GM10266 (cell line): Measurements from ENCODE around the gene STMN3.
"Not testable (repeated sequence)": the region's sequence is repeated elsewhere in the genome, so short reads cannot be mapped to it uniquely, and the experiment has no call there.

ENCODE experiments used
- DNase-seq: peaks from one replicate; pipeline ENCODE4 v3.0.0; 2012; ENCODE audit errors: extremely low spot score
- TF ChIP-seq, protein P1 (sequence below): IDR thresholded peaks from 2 replicates; pipeline ENCODE4 v1.5.1; 2012; ENCODE audit warnings: mild to moderate bottlenecking, low read depth; ENCODE audit not compliant: control insufficient read depth, insufficient read depth; ENCODE audit errors: missing control alignments

Gene STMN3

DNA sequence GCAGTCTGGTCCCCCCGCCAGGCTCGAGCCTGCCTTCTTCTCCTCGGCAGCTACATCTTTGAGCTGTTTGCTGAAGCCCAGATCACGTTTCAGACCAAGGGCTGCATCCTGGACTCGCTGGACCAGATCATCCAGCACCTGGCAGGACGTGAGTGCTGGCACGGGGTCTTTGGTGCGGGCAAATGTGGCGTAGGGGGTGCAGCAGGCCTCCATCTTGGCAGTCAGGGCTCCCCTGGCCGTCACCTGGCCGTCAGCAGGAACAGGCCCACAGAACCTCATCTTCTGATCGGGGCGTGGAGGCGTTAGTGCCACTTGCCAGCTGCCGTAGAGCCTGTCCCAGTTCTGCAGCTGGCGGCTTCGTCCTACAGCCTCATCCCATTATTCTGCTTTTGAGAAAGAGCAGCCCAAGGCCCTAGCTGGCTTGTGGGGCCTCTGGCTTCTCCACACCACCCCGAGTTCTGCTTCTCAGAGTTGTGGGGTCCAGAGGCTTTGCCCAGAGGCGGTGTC lies 26.6 kb upstream of the STMN3 start:
- TF ChIP-seq, protein P1, sequence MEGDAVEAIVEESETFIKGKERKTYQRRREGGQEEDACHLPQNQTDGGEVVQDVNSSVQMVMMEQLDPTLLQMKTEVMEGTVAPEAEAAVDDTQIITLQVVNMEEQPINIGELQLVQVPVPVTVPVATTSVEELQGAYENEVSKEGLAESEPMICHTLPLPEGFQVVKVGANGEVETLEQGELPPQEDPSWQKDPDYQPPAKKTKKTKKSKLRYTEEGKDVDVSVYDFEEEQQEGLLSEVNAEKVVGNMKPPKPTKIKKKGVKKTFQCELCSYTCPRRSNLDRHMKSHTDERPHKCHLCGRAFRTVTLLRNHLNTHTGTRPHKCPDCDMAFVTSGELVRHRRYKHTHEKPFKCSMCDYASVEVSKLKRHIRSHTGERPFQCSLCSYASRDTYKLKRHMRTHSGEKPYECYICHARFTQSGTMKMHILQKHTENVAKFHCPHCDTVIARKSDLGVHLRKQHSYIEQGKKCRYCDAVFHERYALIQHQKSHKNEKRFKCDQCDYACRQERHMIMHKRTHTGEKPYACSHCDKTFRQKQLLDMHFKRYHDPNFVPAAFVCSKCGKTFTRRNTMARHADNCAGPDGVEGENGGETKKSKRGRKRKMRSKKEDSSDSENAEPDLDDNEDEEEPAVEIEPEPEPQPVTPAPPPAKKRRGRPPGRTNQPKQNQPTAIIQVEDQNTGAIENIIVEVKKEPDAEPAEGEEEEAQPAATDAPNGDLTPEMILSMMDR = no peak
- DNase-seq = no peak

DNA sequence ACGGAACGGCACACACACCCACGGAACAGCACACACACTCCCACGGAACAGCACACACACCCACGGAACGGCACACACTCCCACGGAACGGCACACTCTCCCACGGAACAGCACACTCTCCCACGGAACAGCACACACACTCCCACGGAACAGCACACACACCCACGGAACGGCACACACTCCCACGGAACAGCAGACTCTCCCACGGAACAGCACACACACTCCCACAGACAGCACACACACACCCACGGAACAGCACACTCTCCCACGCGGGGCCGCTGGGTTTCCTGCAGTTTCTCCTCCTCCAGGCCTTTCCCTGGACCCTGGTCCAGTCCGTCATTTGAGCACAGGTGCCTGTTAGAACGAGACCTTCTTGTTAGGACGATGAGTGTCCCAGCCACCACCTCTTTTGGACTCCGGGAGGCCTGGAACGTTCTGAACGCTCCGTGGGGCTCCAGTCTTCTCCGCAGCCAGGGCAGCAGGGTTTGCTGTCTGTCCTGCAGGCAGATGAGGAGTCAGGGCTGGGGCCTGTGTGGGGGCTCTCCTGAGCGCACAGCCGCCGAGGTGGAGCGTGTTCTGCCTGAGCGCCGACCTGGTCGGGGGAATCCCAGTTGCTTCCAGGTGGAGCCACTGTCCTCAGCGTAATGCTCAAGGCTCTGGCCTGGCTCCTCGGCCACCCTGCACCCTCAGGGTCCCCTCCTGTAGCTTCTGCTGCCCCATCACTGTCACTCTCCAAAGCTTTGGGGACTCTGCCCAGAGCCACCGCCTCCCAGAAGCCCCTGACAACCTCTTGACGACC lies 25.6 kb upstream of the STMN3 start:
- TF ChIP-seq, protein P1 = no peak
- DNase-seq = no peak

DNA sequence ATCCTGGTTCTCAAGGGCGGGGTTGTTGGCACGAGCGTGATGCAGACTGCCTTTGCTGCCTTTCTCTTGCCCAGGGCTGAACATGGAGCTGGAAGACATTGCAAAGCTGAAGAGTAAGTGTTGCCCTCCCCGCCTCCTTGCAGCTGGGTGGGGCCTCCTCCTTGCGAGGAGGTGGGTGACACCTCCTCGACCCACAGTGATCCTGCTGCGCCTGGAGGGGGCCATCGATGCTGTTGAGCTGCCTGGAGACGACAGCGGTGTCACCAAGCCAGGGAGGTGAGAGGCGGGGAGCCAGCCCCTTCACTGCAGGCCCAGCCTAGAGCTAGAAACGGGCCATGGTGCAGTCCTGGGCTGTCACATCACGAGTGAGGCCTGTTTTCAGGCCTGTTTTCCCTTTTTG lies 24.8 kb upstream of the STMN3 start:
- TF ChIP-seq, protein P1 = no peak
- no peak for DNase-seq

DNA sequence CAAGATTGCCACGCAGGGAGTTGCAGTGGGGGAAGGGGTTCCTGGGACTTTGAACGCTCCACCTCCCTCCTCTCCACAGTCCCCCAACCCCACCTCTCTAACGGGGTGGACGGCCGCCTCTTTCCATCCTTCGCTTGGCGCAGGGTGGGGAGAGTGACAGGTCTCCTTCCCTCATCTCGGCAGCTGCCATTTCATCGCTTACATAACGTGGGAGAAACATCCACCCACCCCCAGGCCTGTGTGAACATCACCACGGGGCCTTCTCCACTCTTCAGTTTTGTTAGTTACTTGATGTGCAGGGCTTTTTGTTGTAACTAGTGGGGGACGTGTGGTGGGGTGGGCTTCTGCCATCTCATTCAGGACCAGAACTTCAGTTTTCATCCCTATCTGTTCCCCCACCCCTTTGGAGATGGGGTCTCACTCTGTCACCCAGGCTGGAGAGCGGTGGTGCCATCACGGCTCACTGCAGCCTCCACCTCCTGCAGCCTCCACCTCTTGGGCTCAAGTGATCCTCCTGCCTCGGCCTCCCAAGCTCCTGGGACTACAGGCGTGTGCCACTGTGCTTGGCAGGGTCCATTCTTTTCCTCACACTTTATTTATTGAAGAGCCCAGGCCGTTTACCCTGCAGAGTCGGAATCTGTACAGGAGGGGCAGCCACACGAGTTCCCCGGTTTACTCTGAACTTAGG lies 22.6 kb upstream of the STMN3 start:
- TF ChIP-seq, protein P1 = no peak
- DNase-seq = no peak

DNA sequence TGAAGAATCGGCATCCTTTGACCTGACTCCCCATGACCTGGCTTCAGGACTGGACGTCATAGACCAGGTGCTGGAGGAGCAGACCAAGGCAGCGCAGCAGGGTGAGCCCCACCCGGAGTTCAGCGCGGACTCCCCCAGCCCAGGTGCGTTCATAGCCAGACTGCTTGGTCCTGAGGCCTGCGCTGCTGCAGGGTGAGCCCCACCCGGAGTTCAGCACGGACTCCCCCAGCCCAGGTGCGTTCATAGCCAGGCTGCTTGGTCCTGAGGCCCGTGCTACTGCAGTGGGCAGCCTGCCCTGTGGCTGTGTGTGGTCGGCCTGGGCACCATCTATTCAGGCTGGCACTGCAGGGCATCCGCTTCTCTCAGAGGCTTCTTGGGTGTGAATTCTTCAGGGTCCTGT lies 20.7 kb upstream of the STMN3 start:
- DNase-seq = no peak

DNA sequence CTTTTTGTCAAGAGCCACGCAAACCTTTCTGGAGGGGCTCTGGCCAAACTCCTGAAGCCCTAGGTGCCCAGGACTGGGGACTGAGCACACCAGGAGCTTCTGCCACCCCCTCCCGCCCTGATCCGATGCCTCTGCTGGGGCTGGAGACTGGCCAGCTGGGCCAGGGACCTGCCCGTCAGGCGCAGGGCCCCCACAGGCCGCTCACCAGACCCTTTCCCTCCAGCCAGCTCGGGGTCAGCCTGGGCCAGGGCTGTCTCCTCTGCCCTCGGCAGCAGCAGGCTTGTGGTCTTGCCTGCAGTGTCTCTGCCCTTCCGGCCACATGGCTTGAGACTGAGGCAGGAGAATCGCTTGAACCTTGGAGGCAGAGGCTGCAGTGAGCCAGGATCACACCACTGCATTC lies 19.4 kb upstream of the STMN3 start:
- DNase-seq = no peak
- TF ChIP-seq, protein P1 = no peak

More for the DNA sequence above, 20.7 kb upstream of the STMN3 start:
- TF ChIP-seq, protein P1 = no peak

DNA sequence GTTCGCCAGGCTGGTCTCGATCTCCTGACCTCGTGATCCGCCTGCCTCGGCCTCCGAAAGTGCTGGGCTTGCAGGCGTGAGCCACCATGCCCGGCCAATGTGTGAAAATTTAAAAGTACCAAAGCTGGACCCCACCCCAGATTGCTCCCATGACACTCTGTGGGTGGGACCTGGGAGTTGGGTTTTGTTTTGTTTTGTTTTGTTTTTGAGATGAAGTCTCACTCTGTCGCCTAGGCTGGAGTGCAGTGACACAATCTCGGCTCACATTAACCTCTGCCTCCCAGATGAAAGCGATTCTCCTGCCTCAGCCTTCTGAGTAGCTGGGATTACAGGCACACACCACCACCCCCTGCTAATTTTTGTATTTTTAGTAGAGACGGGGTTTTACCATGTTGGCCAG lies 18.5 kb upstream of the STMN3 start:
- not testable (repeated sequence) for DNase-seq
